ENCODE data around the gene PRRT4.

PRRT4 gene

GRCh38 chr7:128323040-128323439, 38.5 kb downstream of the PRRT4 start:
- Histone ChIP-seq H3K27ac (no peak overlapping the region), H3K4me3 (no peak overlapping the region)
- no peak for TF ChIP-seq CTCF (IDR thresholded peaks at IDR 0.05)
- no peak for DNase-seq (ENCODE audit: low spot score)

- Histone ChIP-seq H3K27ac (no peak overlapping the region), H3K4me3 (no peak overlapping the region)
- no peak for DNase-seq (ENCODE audit: low spot score)
- no peak for TF ChIP-seq CTCF (IDR thresholded peaks at IDR 0.05)
Observed at GRCh38 chr7:128322040-128322643, 39.3 kb downstream of the PRRT4 start.

GRCh38 chr7:128321044-128321422, 40.5 kb downstream of the PRRT4 start:
- Histone ChIP-seq H3K4me3 (no peak overlapping the region), H3K27ac (no peak overlapping the region)
- no peak for DNase-seq (ENCODE audit: low spot score)
- TF ChIP-seq CTCF (IDR thresholded peaks at IDR 0.05), result no peak

GRCh38 chr7:128318691-128319090, 42.8 kb downstream of the PRRT4 start:
- Histone ChIP-seq H3K4me3 (no peak overlapping the region), H3K27ac (no peak overlapping the region)
- no peak for DNase-seq (ENCODE audit: low spot score)
- TF ChIP-seq CTCF (IDR thresholded peaks at IDR 0.05), result no peak

- Histone ChIP-seq H3K27ac (no peak overlapping the region), H3K4me3 (no peak overlapping the region)
- no peak for TF ChIP-seq CTCF (IDR thresholded peaks at IDR 0.05)
- no peak for DNase-seq (ENCODE audit: low spot score)
Observed at GRCh38 chr7:128311013-128311412, 50.5 kb downstream of the PRRT4 start.

- DNase-seq (ENCODE audit: low spot score), result no peak
- no peak overlapping the region for H3K4me3 ChIP-seq
- no peak overlapping the region for H3K27ac ChIP-seq
- TF ChIP-seq CTCF (IDR thresholded peaks at IDR 0.05), result no peak
Observed at GRCh38 chr7:128310499-128310898, 51.0 kb downstream of the PRRT4 start.

GRCh38 chr7:128309976-128310375, 51.5 kb downstream of the PRRT4 start:
- Histone ChIP-seq H3K4me3 (no peak overlapping the region), H3K27ac (no peak overlapping the region)
- TF ChIP-seq CTCF (IDR thresholded peaks at IDR 0.05), result no peak
- DNase-seq (ENCODE audit: low spot score), result no peak

All from coronary artery (tissue), 2 donors.